Measurements from ENCODE around the gene DCLK1.
"Not testable (repeated sequence)": the region's sequence is repeated elsewhere in the genome, so short reads cannot be mapped to it uniquely, and the experiment has no call there.

The DCLK1 gene

DNA sequence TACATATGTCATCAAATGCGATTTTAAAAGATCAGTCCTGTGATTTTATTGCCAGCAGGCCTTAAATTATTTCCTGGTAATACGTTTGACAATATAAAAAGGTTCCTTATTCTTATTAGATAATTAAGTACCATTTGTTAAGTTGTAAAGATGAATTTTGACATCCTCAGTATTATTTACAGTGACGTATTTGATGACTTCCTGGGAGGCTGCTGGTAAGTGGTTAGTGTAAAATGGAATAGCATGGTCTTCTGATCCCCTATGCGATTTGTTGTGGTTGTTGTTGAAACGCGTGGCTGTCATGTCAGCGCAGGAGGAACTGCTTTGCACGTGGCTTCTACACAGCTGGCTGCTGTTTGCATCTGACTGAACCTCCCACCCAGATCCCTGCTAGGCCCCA, 99.7 kb downstream of the DCLK1 start:
- DNase-seq: no peak

DNA sequence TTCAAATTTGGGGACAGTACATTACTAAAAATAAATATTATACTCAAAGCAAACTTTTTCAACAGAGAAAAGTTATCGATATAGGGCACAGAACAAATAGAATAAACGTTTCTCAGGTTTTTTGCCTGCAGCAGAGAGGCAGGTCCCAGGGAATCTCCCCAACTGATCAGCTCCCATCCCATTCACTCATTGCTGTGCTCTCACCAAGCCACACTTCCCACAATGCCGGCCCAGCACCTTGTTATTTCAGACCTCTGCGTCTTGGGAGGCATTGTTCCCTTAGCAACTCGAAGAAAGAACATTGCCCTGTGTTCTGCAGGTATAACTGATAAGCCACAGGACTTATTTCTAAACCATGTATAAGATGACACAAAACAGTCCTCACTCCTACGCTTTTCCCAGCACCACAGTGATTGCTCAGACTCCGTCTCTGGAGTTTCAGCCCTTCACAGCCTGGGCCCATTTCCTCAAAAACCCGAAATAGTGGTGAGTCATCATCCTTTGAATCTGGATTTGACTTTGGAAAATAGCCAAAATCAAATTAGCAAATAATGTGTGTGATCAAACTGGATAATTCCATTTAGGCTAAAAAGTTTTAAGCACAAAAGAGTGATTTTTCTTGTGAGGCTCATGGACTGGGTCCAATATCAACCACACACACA, 100.4 kb downstream of the DCLK1 start:
- no peak for DNase-seq

DNA sequence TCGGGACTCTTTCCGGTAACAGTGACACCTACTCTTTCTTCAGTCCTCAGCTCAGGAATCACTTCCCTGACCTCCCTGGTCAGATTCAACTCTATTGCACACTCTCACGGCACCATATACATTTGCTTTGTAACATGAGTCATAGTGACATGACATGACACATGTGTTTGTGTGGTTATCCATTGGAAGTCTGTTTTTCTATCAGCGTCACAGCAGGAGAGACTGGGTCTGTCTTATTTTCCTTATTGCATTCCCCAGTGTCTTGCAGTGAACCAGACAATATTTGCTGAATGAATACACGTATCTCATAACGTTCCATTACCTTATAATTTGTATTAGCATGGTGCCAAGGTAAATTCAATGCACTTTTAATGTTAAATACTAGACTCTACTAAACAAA, 102.0 kb downstream of the DCLK1 start:
- DNase-seq: no peak

DNA sequence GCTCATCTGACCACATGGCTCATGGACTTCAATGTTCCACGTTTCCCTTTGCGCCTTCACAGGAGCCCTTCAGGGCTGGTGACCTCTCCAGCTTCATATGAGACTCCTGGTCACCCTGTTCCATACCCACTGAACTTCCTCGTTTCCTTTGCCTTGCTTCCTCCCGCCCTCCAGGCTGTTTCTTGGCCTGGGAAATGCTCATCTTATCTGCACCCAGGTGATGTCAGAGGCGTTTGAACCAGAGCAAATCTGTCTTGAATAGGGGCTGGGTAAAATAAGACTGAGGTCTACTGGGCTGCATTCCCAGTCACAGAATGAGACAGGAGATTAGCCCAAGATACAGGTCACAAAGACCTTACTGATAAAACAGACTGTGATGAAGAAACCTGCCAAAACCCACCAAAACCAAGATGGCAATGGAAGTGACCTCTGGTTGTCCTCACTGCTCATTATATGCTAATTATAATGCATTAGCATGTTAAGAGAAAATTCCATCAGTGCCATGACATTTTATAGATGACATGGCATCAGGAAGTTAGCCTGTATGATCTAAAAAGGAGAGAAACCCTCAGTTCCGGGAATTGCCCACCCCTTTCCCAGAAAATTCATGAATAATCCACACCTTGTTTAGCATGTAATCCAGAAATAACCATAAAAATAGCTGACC, 102.7 kb downstream of the DCLK1 start:
- no peak for DNase-seq

DNA sequence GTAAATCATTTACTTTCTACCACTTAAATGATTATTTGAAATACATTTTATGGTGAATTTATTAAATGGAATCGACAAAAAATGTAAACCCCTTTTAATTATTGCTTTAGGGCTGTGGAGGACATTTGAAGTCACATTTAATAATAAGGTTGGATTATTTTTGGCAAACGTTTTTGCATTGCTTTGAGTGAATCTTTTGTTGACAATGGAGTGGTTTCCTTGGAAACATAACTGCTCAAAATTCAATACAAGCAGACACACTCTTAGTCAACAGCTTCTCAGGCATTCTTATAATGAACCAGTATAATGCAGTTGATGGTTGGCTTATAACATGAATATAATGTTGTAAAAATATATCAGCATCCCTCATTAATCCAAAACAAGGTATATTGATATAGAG, 104.7 kb downstream of the DCLK1 start:
- no peak for DNase-seq

DNA sequence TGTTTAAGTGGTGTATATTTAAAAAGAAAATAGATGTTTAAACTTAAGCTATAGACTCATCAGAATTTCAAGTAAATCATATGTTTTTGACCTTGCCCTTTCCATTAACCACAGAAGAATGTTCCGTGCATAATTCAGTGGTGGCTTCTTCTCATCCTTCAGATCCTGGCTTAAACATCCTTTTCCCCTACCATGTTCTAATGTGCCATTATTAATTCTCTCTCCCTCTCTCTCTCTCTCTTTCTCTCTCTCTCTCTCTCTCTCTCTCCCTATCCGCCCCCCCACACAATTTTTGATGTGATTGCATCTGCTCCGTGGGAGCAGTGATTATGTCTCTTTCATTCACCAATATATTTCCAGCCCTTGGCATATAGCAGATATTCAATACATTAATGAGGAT, 116.4 kb downstream of the DCLK1 start:
- DNase-seq: no peak

DNA sequence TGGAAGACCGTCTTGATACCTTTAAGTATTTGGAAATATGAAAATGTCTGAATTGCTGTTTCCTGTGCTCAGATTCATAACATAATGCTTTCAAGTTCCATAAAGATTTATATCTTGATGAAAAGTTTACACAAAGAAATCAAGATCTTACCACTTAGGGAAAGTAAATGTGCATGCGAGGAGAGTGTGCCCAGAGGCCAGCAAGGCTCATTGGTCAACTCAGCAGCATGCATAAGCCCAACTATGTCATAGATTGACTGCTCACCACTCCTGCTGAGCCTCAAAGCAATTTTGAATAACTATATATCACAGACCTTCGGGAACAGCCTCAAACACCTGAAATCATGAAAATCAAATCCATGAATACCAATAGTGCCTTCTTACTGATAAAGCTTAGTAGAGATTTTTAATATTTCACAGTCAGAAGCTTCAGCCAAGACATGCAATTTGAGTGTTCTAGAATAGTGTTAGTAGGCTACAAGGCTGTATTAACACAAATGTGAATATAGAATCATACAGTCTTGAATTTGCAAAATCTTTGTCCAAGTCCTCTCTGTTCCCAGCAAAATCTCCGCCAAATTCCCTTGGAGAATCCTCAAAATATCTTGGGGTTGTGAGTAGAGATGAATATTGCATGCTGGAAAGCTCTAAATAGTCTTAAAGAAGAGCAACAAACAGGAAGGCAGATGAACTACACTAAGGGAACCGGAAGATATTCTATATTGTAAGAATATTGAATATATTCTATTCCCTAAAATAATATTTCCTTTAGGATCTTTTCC, 124.1 kb downstream of the DCLK1 start:
- DNase-seq: no peak

DNA sequence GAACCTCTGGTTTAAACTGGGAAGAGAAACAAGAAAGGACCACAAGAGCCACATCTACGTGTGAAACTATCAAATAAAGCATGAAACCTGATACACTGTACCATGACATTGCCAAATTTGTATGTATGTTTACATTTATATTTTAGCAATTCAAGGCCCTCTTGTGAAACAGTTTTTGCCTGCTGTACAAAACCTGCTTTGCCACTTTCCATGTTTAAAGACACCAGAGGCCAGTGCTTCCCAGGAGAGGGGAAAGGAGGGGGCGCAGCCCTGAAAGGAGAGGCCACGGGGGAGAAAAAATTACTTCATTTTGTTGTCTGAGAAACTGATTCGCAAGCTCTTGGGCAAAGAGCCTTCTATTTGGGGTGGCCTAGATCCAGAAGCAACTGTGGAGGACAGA, 124.8 kb downstream of the DCLK1 start:
- no peak for DNase-seq

DNA sequence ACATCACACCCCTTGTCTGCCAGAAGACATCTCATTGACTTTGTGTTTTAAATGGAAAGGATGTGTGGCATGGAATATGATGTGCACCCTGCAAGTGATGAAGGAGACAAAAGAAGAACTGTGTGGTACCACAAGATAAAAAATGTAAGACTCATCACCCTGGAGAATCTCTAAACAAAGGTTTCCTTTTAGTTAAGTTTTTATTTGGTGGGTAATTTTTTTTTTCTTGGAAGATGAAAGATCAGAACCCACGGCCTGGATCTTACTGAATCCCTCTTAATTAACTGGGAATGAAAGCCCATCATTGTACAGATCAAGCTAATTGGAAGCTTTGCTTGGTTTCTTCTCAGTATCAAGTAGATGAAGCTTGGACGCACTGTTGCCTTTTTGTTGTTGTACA, 129.6 kb downstream of the DCLK1 start:
- no peak for DNase-seq

DNA sequence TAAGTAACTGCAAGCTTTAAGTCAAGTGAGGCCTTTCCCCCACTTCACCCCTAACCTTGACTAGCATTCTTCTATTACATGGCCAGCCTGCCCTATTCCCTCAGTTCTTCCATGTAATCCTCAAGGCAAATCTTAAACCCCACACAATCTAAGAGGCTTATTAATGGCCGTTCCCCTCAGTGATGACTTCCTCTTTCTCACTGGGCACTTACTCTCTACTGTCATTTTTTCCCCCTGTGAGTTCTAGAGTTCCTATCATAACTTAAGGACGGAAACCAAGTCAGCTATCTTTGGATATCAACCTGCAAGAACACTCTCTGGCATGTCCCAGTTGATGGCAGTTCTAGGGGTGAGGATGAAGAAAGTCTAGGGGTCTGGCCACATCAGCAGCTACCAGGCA, 131.2 kb downstream of the DCLK1 start:
- no peak for DNase-seq

DNA sequence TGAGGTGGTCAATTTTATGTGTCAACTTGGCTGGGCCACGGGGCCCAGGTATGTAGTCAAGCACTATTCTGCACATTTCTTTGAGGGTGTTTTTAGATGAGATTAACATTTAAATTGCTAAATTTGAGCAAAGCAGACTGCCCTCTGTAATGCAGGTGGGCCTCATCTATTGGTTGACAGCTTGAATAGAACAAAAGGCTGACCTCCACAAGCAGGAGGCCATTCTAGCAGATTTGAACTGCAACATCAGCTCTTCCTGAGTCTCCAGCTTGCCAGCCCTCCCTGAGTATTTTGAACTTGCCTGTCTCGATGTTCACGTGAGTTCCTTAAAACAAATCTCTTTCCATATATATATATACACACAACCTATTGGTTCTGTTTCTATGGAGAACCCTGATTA, 134.8 kb downstream of the DCLK1 start:
- no peak for DNase-seq

DNA sequence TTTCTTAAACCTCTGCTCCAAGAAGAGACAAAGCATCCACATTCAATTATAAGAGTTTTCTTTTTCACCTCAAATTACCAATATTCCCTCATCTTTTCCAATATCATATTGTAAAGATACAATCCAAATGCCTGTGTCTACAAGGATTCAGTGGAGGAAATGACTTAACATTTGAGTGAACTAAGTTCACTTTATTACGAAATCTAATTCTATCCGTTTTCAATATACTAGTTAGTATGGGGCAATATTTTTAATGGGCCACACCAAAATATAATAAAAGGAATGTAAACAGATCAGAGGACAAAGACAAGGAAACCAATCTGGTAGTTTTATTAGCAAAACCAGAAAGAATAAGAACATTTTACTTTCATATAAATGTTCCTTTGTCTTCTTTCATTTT, 136.0 kb downstream of the DCLK1 start:
- DNase-seq: no peak

DNA sequence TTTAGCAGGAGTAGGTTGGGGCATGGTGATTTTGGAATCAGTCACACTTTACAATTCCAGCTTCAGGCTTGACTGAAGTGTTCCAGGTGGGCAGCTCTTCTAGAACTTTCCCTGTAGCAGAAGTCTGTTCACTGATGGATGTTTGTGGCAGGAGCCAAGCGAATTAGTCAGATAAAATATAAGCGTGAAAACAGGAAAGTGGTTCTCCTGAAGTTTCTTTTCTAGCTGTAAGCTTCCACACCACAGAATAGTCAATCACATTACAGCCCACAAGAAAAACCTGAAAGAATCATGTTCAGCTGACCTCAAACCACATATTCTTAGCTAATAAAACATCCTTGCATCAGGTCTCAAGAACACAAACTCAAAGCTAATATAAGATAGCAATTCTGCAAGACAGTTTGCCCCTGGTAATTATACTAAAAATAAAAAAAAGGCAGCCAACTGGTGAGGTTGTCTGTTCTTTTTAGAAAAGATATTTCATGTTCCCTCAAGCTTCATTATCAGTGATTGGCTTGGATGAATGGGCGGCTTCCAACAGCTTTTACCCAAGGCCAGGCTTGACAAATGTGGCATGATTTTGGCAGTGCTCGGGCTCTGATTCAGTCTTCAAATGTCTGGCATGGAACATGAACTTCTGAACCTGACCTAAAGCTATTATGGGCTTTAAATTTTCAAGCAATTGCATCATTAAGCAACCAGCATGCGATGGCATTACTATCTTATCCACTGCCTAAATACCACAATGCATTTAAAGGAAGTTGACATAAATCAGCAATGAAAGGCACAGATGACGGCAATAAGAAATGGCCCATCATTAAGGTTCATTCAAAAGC, 136.8 kb downstream of the DCLK1 start:
- DNase-seq: no peak

DNA sequence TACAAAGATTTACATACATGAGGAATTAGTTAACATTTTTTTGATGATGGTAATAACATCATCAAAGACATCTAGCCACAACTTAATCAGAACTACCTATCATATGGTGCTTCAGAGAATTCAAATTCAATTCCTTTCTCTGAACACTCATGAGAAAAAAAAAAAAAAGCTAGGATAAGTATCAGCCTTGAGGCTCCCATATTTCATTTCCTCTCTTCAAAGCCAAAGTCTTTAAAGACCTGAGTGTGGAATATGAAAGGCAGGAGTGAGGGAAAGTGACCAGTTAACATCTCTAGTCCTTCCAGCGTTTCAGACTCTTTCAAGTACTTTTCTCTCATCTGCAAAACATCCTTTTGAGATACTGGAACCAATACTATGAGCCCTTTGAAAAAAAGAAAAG, 137.5 kb downstream of the DCLK1 start:
- no peak for DNase-seq

DNA sequence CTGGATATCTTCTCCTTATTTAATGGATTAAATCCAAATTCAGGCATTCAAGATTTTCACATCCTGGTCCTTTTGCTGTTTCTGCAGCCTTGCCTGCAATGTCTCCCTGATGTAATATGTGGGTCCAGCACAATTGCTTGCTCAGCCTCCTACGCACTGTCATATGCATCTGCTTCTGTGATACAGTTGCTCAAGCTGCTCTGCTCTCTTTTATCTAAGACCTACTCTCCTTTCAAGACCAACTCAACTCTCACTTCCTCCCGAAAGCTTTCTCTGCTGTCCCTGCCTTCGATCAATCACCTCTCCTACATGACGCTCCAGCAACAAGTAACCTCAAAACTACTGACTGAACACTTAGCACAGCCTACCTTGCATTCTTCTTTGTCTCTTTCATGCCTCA, 138.2 kb downstream of the DCLK1 start:
- no peak for DNase-seq

DNA sequence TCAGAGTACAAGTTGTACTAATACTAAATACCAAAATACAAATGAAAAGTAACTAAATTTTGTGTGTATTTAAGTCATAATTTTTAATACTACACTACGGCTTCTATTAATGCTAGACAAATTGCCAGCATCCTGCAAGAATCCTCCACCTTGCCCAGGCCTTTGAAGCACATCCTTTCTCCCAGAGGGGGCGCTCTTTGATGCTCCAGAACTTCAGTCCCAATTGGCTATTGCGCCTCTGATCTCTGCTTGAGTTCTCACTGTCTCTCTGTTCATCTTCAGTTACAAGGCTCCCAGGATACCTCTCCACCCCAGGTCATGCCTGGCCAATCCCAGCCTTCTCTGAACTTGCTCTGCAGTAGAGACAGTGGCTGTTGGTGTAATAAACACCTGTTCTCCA, 141.0 kb downstream of the DCLK1 start:
- DNase-seq: no peak

DNA sequence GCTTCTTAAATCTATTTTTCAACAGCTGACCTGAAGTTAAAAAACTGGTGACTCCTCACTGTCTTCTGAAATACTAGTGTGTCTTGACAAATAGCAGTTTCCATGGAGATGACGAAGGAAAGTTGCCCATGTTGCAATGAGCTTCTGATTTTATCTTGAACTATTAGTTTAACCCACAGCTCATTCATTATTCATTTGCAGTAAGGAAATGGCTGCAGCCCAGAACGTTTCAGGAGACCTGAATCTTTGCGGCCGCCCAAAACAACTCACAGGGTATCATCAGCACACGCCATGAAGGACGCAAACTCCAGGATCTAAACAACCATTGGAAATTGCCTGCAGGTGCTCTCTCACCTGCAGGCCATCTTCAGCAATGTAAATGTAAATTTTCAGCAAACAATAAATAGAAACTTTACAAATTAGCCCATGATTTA, 142.5 kb downstream of the DCLK1 start:
- no peak for DNase-seq

DNA sequence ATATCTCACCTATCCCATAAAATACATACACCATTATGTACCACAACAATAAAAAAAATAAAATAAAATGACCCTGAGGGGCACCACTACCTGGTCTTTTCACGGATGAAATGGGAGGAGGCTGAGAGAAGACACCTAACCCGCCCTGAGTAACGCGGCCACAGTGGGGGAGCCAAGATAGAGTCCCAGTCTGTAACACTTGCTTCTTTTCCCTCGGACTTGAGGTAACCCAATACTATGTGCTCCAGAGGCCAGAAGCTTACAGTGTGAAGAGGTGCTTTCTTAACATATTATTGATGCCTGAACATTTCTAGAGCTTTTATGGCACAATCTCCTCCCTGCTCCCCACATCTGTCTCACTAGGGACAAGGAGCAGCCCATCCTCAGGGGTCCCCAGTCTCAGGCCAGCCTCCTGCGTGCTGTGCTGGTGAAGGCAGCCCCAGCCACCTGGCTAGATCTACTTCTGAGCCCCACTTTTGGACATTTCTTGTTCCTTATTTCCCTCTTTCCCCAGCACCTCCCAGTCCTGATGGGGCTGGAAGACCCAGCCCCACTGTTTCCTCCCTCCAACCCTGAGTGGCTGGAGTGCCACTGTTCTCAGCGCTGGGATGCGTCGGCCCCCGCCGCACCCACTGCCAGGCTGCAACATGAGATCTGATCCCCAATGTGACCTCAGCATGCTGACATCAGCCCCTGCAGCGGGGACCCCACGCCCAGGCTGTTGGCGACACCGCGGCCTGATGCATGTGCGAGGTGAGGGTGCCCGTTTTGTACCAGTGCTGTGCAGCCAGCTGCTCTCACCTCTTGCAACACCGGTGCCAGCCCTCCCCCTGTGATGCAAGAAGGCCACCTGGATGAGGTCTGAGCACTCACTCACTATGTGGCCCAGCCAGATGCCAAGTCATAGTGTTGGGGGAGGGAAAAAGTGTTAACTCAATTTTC, 143.3 kb downstream of the DCLK1 start:
- DNase-seq: no peak

DNA sequence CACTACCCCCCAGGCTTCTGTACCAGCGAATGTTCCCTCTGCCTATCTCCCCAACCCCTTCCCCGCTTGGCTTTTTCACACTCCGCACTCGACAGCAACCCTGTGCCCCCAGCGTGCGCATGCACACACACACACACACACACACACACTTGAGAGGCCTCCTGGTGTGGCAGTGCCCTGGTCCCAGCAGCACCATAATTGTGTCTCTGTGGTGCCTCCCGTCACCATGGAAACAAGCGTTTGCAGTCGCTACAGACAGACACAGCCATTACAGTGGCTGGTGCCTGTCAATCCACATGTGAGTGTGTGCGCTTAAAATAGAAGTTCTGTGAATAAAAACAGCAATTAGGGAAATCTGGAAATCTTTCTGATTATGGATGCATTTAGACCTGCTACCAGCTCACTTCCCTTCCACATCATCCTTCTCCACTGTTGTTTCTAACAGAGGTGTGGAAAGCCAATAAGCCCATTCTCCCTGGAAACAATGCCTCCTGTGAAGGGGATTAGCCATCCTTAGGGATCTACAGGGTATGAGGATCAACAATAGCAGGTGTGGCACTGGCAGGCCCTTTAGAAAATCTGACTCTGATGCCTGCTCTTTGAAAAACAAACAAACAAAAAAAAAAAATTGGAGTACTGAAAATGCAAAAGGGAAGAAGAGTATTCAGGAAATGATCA, 146.3 kb downstream of the DCLK1 start:
- no peak for DNase-seq

DNA sequence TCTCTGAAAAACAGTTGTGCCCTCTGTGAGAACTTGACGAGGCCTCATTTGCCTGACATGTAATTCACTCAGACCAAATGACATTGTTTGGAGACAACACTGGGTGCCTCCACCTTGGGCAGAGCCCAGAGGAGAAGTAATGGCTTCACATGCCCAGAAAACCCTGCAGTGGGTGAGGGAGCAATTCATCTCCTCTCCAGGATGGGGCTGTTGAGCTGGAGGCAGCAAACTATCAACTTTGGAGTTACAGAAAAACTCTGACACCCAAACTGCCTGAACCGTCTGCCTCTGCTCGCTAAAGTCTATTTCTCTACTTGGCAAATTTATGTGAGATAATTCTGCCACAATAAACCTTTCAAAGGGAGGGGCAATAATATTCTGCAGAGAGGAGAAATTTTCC, 146.9 kb downstream of the DCLK1 start:
- no peak for DNase-seq

DNA sequence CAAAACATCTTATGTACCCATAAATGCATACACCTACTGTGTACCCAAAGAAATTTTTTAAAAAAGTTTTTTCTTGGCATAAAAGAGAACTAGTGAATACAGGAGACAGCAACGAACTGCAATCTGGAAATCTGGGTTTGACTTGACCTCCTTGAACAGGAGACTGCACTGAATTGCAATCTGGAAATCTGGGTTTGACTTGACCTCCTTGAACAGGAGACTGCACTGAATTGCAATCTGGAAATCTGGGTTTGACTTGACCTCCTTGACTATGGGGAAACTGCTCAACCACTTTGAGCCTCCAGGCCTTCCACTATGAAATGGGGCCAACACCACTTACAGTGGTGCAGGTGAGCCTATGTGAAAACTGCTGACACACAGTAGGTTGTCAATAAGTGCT, 147.5 kb downstream of the DCLK1 start:
- not testable (repeated sequence) for DNase-seq

DNA sequence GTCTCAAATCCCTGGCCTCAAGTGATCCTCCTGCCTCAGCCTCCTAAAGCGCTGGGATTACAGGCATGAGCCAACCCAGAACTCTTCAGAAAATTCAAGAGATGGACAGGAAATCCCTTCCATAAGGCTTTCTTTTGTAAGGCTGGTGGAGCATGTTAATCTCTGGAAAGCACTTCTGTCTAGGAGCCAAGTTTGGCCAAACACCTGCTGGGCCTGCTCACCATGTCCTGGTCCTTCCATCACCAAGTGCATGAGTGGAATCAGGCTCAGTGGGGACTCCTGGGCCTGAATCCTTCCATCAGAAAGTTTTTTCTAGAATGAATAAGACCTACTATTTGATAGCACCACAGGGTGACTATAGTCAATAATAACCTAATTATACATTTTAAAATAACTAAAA, 148.0 kb downstream of the DCLK1 start:
- no peak for DNase-seq
